Measurements from ENCODE around the gene UNC45B.
"Not testable (repeated sequence)": the region's sequence is repeated elsewhere in the genome, so short reads cannot be mapped to it uniquely, and the experiment has no call there.

UNC45B gene

GRCh38 chr17:35170968-35171771 lies 23.6 kb downstream of the UNC45B start:
- no peak for DNase-seq (ENCODE audit: low spot score)

GRCh38 chr17:35171834-35172233 lies 24.2 kb downstream of the UNC45B start:
- DNase-seq (ENCODE audit: low spot score), result no peak

GRCh38 chr17:35172321-35172720 lies 24.7 kb downstream of the UNC45B start:
- DNase-seq (ENCODE audit: low spot score), result not testable (repeated sequence)

- no peak for DNase-seq (ENCODE audit: low spot score)
Measured at GRCh38 chr17:35174835-35175334, 27.3 kb downstream of the UNC45B start.

GRCh38 chr17:35175638-35176415 lies 28.2 kb downstream of the UNC45B start:
- peak; percentile 34 for DNase-seq (ENCODE audit: low spot score)

- peak; percentile 34 for DNase-seq (ENCODE audit: low spot score)
Measured at GRCh38 chr17:35176897-35177296, 29.3 kb downstream of the UNC45B start.

GRCh38 chr17:35179379-35179778 lies 31.8 kb downstream of the UNC45B start:
- DNase-seq (ENCODE audit: low spot score), result not testable (repeated sequence)

GRCh38 chr17:35183332-35183731 lies 35.7 kb downstream of the UNC45B start:
- DNase-seq (ENCODE audit: low spot score), result peak; percentile 40

- peak; percentile 24 for DNase-seq (ENCODE audit: low spot score)
Measured at GRCh38 chr17:35184274-35184673, 36.7 kb downstream of the UNC45B start.

- peak; percentile 1 for DNase-seq (ENCODE audit: low spot score)
Measured at GRCh38 chr17:35185849-35186248, 38.2 kb downstream of the UNC45B start.

GRCh38 chr17:35187481-35187880 lies 39.9 kb downstream of the UNC45B start:
- DNase-seq (ENCODE audit: low spot score), result peak; percentile 18

- no peak for DNase-seq (ENCODE audit: low spot score)
Measured at GRCh38 chr17:35188111-35188510, 40.5 kb downstream of the UNC45B start.

GRCh38 chr17:35189291-35189690 lies 41.7 kb downstream of the UNC45B start:
- DNase-seq (ENCODE audit: low spot score), result no peak

- DNase-seq (ENCODE audit: low spot score), result no peak
Measured at GRCh38 chr17:35191001-35191695, 43.5 kb downstream of the UNC45B start.

- no peak for DNase-seq (ENCODE audit: low spot score)
Measured at GRCh38 chr17:35192708-35193107, 45.1 kb downstream of the UNC45B start.

- not testable (repeated sequence) for DNase-seq (ENCODE audit: low spot score)
Measured at GRCh38 chr17:35194001-35194400, 46.4 kb downstream of the UNC45B start, which contains the start of gene SLC35G3. Gene SLC35G3, minus strand, starts transcription at chr17:35194393. Its CDS starts 86 bp downstream, at chr17:35194307.

- DNase-seq (ENCODE audit: low spot score), result not testable (repeated sequence)
Measured at GRCh38 chr17:35195062-35195461, 47.4 kb downstream of the UNC45B start.

- DNase-seq (ENCODE audit: low spot score), result not testable (repeated sequence)
Measured at GRCh38 chr17:35202582-35202981, 55.0 kb downstream of the UNC45B start.

GRCh38 chr17:35210741-35211140 lies 63.1 kb downstream of the UNC45B start:
- no peak for DNase-seq (ENCODE audit: low spot score)

GRCh38 chr17:35212668-35213067 lies 65.1 kb downstream of the UNC45B start:
- no peak for DNase-seq (ENCODE audit: low spot score)

GRCh38 chr17:35213412-35213940 lies 65.9 kb downstream of the UNC45B start:
- DNase-seq (ENCODE audit: low spot score), result no peak

- no peak for DNase-seq (ENCODE audit: low spot score)
Measured at GRCh38 chr17:35214192-35214591, 66.6 kb downstream of the UNC45B start.

All from ecto neural progenitor cell (in vitro differentiated cells).